Measurements from ENCODE around the gene STXBP5. TPM values are rescaled to one million over a fixed set of nuclear protein-coding genes. Genes with fewer than 3 reads are reported as not detected.

STXBP5 gene
- total RNA-seq, 1 experiment from 2014 or later = 11.6 TPM

- Histone ChIP-seq H2BK20ac (ENCODE audit: low read depth, low read length, poor library complexity, severe bottlenecking) (no peak overlapping the region), H4K8ac (replicated peaks; ENCODE audit: insufficient read length, low read depth, low read length) (no peak overlapping the region), H3K18ac (ENCODE audit: insufficient read length, low read depth, low read length) (no peak overlapping the region), H4K20me1 (ENCODE audit: control insufficient read depth, insufficient read depth, insufficient read length) (no peaks in the 10 kb centered on the region), H3K4ac (ENCODE audit: low read depth, low read length) (no peak overlapping the region), H4K91ac (ENCODE audit: insufficient read length, low read depth, low read length) (no peak overlapping the region), H3T11ph (ENCODE audit: low read length) (no peak overlapping the region), H2BK120ac (ENCODE audit: low read depth, low read length, poor library complexity, severe bottlenecking) (no peak overlapping the region), H2BK12ac (ENCODE audit: insufficient read length, low read depth, low read length) (no peak overlapping the region), H3K4me1 (ENCODE audit: insufficient read depth, low read length) (no peaks in the 10 kb centered on the region), H2AFZ (ENCODE audit: low read length) (no peak overlapping the region), H3K4me2 (ENCODE audit: insufficient read depth, insufficient read length, low read length) (no peak overlapping the region), H3K14ac (ENCODE audit: insufficient read depth, low read length) (no peak overlapping the region), H2BK5ac (ENCODE audit: insufficient read length, low read length) (no peak overlapping the region), H4K5ac (ENCODE audit: insufficient read length, low read depth, low read length) (no peak overlapping the region), H3K9me3 (ENCODE audit: control insufficient read depth, low read depth, low read length) (no peaks in the 10 kb centered on the region), H3K56ac (ENCODE audit: insufficient read length, low read depth, low read length) (no peak overlapping the region), H3K27me3 (ENCODE audit: insufficient read depth, low read length) (no peaks in the 10 kb centered on the region), H3K27ac (ENCODE audit: insufficient read length, low read depth, low read length) (no peak overlapping the region), H2BK15ac (ENCODE audit: low read depth, low read length) (no peak overlapping the region), H3K23me2 (ENCODE audit: insufficient read length, low read depth, low read length, poor library complexity, severe bottlenecking) (no peaks in the 10 kb centered on the region), H3K9ac (ENCODE audit: extremely low read depth, insufficient read length, low read length) (no peak overlapping the region), H3K23ac (ENCODE audit: insufficient read length, low read depth, low read length) (no peak overlapping the region), H2AK5ac (ENCODE audit: insufficient read length, low read length) (no peak overlapping the region), H3K79me2 (ENCODE audit: insufficient read depth, low read length) (no peaks in the 10 kb centered on the region), H3K79me1 (ENCODE audit: insufficient read depth, low read depth, low read length, poor library complexity, severe bottlenecking) (no peaks in the 10 kb centered on the region)
- H3K9me3 Mint-ChIP-seq = no peaks in the 10 kb centered on the region
- H3K4me3 Mint-ChIP-seq = no peak overlapping the region
- H3K27me3 Mint-ChIP-seq (ENCODE audit: low read depth) = no peaks in the 10 kb centered on the region
- no peaks in the 10 kb centered on the region; a peak in 1 of 7 replicates for H3K36me3 Mint-ChIP-seq (ENCODE audit: insufficient read depth in 1 of 3, low read depth in 3 of 3)
- WGBS (ENCODE audit: extremely low coverage, insufficient read length, low lambda C conversion rate) = no CpG with 5 or more reads among the region's 3 CpGs
- TF ChIP-seq CTCF (conservative IDR thresholded peaks at IDR 0.05) = no peak
- no peak overlapping the region for H3K27ac Mint-ChIP-seq
- DNase-seq = no peak
- no peaks in the 10 kb centered on the region for H3K4me1 Mint-ChIP-seq
Observed at GRCh38 chr6:147337921-147338320, 133.7 kb downstream of the STXBP5 start.

Data from H9 (cell line).